Neural cell (in vitro differentiated cells): ENCODE measurements around the gene BCL2L2.

Source experiments
- CTCF ChIP-seq: fragments of 450-650 bp; IDR thresholded peaks from 2 replicates; pipeline ENCODE4 v1.5.1; 2014; ENCODE audit warnings: antibody characterized with exemption, mild to moderate bottlenecking, moderate library complexity; ENCODE audit not compliant: poor library complexity, severe bottlenecking
- EP300 ChIP-seq: fragments of 450-650 bp; conservative IDR thresholded peaks from 2 replicates; pipeline ENCODE4 v1.6.1; 2014; ENCODE audit warnings: antibody characterized with exemption, mild to moderate bottlenecking, moderate library complexity; ENCODE audit not compliant: poor library complexity, severe bottlenecking
- EZH2 ChIP-seq: fragments of 200-600, 300-800 bp; shearing (Covaris generic), sonication (generic); IDR thresholded peaks from 2 replicates; pipeline ENCODE4 v1.6.1; 2014; ENCODE audit warnings: antibody characterized with exemption, low read length, borderline replicate concordance, mild to moderate bottlenecking; ENCODE audit not compliant: insufficient read depth, poor library complexity, severe bottlenecking
- POLR2AphosphoS5 ChIP-seq: IDR thresholded peaks from 2 replicates; pipeline ENCODE4 v1.6.1; 2012
- RAD21 ChIP-seq: fragments of 450-650 bp; conservative IDR thresholded peaks from 2 replicates; pipeline ENCODE4 v1.6.1; 2014; ENCODE audit warnings: antibody characterized with exemption, mild to moderate bottlenecking, moderate library complexity
- REST ChIP-seq: IDR thresholded peaks from 2 replicates; pipeline ENCODE4 v1.6.1; 2012; ENCODE audit warnings: borderline replicate concordance
- TAF1 ChIP-seq: IDR thresholded peaks from 2 replicates; pipeline ENCODE4 v1.6.1; 2012; ENCODE audit warnings: low read depth

GRCh38 chr14:23349156-23349845, 42.7 kb downstream of the BCL2L2 start:
- TF ChIP-seq CTCF (no peak), TAF1 (no peak), EP300 (no peak), RAD21 (no peak), REST (no peak), EZH2 (no peak), POLR2AphosphoS5 (no peak)
